ENCODE measurements around the gene SLC13A3.

- no peak for TF ChIP-seq CTCF (conservative IDR thresholded peaks at IDR 0.05 in 1 of 2, IDR thresholded peaks at IDR 0.05 in 1 of 2; ENCODE audit: extremely low read depth in 1 of 2, insufficient read depth in 1 of 2, low read depth in 1 of 2, low read length in 2 of 2)
- TF ChIP-seq EZH2 (IDR thresholded peaks at IDR 0.05; ENCODE audit: borderline replicate concordance, low read length), result no peak
These were observed 105.0 kb downstream of the SLC13A3 start for GRCh38 chr20:46546298-46546697.

Data from mammary epithelial cell (primary cell).